IPS-20b (cell line): ENCODE results near the gene SOS1.

Experiments used
- H3K27ac ChIP-seq: one replicate; pipeline ENCODE4 v1.5.1; 2013; ENCODE audit warnings: low read length
- H3K27me3 ChIP-seq: 2 replicates; pipeline ENCODE4 v1.6.1; 2013; ENCODE audit warnings: mild to moderate bottlenecking, low read length, inconsistent platforms; ENCODE audit not compliant: insufficient read depth
- H3K36me3 ChIP-seq: 2 replicates; pipeline ENCODE4 v1.6.1; 2013; ENCODE audit warnings: low read depth, mild to moderate bottlenecking, inconsistent platforms, low read length, moderate library complexity; ENCODE audit not compliant: insufficient read depth
- H3K4me1 ChIP-seq: 2 replicates; pipeline ENCODE4 v1.6.1; 2013; ENCODE audit warnings: mild to moderate bottlenecking, control low read depth, inconsistent platforms, low read length, moderate library complexity; ENCODE audit not compliant: insufficient read depth
- H3K4me3 ChIP-seq: 2 replicates; pipeline ENCODE4 v1.5.1; 2013; ENCODE audit warnings: mild to moderate bottlenecking, low read length, inconsistent platforms
- H3K9ac ChIP-seq: 2 replicates; pipeline ENCODE4 v1.6.1; 2013; ENCODE audit warnings: low read depth, mild to moderate bottlenecking, inconsistent platforms, low read length, moderate library complexity
- H3K9me3 ChIP-seq: 2 replicates; pipeline ENCODE4 v1.6.1; 2013; ENCODE audit warnings: mild to moderate bottlenecking, low read depth, low read length, inconsistent platforms; ENCODE audit not compliant: insufficient read depth

Gene SOS1

GRCh38 chr2:39093218-39093898, 27.5 kb downstream of the SOS1 start:
- no peaks in the 10 kb centered on the region for H3K9me3 ChIP-seq
- H3K27me3 ChIP-seq, result no peaks in the 10 kb centered on the region
- H3K4me3 ChIP-seq, result no peak overlapping the region
- H3K27ac ChIP-seq, result no peak overlapping the region
- H3K9ac ChIP-seq, result no peak overlapping the region
- peaks cover 7% of the 10 kb centered on the region; the same call in 1 of the 2 replicates for H3K4me1 ChIP-seq
- no peaks in the 10 kb centered on the region for H3K36me3 ChIP-seq

DNA sequence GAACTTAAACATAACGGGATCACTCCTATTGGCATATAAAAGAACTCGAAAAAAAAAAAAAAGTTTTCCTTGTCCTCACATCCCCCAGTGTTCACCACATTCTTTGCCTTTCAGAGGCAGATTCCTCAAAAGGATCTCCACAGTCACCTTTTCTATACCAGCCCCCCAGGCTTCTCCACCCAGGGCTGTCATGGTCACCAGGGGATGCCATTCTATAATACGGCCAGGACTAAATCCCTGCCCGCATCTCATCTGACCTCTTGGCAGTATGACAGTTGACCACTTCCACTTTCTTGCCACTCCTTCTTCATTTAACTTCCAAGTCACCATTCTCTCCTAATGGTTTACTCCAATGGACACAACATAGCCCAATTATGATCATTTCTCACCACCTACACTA, 29.3 kb downstream of the SOS1 start:
- Histone ChIP-seq H3K9ac (no peak overlapping the region), H3K4me1 (peaks cover 7% of the 10 kb centered on the region; the same call in 1 of the 2 replicates), H3K27ac (no peak overlapping the region), H3K4me3 (no peak overlapping the region), H3K36me3 (no peaks in the 10 kb centered on the region), H3K9me3 (no peaks in the 10 kb centered on the region), H3K27me3 (no peaks in the 10 kb centered on the region)

DNA sequence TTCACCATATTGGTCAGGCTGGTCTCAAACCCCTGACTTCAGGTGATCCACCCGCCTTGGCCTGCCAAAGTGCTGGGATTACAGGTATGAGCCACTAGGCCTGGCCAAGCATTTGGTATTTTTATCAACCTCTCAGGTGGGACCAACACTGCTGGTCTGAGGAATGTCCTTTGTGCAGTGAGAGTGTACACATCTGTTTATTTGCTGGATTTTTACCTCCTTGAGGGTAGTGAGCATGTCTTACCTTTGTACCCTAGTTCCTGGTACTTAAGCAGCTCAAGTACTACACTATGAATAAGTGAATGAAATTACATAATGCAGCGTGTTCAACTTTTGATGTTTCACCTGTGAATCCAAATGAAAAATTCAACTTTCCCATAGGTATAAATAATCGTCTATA, 29.8 kb downstream of the SOS1 start:
- no peaks in the 10 kb centered on the region for H3K36me3 ChIP-seq
- H3K27me3 ChIP-seq, result no peaks in the 10 kb centered on the region
- H3K4me1 ChIP-seq, result peaks cover 7% of the 10 kb centered on the region; the same call in 1 of the 2 replicates
- H3K9ac ChIP-seq, result no peak overlapping the region
- no peak overlapping the region for H3K4me3 ChIP-seq
- no peak overlapping the region for H3K27ac ChIP-seq
- no peaks in the 10 kb centered on the region for H3K9me3 ChIP-seq

GRCh38 chr2:39080152-39080551, 40.7 kb downstream of the SOS1 start:
- no peak overlapping the region for H3K9ac ChIP-seq
- H3K9me3 ChIP-seq, result no peaks in the 10 kb centered on the region; the same call in 1 of the 2 replicates
- no peak overlapping the region for H3K27ac ChIP-seq
- no peaks in the 10 kb centered on the region for H3K27me3 ChIP-seq
- no peaks in the 10 kb centered on the region for H3K36me3 ChIP-seq
- H3K4me1 ChIP-seq, result no peaks in the 10 kb centered on the region
- H3K4me3 ChIP-seq, result no peak overlapping the region

GRCh38 chr2:39069890-39070465, 50.9 kb downstream of the SOS1 start:
- Histone ChIP-seq H3K27ac (no peak overlapping the region), H3K36me3 (peaks cover 24% of the 10 kb centered on the region), H3K9me3 (no peaks in the 10 kb centered on the region), H3K4me1 (peaks cover 17% of the 10 kb centered on the region), H3K4me3 (no peak overlapping the region), H3K9ac (no peak overlapping the region), H3K27me3 (no peaks in the 10 kb centered on the region)

- Histone ChIP-seq H3K27ac (no peak overlapping the region), H3K4me1 (peaks cover 17% of the 10 kb centered on the region), H3K4me3 (no peak overlapping the region), H3K27me3 (no peaks in the 10 kb centered on the region), H3K36me3 (peaks cover 24% of the 10 kb centered on the region), H3K9ac (no peak overlapping the region), H3K9me3 (no peaks in the 10 kb centered on the region)
Measured at GRCh38 chr2:39069136-39069515, 51.7 kb downstream of the SOS1 start.

DNA sequence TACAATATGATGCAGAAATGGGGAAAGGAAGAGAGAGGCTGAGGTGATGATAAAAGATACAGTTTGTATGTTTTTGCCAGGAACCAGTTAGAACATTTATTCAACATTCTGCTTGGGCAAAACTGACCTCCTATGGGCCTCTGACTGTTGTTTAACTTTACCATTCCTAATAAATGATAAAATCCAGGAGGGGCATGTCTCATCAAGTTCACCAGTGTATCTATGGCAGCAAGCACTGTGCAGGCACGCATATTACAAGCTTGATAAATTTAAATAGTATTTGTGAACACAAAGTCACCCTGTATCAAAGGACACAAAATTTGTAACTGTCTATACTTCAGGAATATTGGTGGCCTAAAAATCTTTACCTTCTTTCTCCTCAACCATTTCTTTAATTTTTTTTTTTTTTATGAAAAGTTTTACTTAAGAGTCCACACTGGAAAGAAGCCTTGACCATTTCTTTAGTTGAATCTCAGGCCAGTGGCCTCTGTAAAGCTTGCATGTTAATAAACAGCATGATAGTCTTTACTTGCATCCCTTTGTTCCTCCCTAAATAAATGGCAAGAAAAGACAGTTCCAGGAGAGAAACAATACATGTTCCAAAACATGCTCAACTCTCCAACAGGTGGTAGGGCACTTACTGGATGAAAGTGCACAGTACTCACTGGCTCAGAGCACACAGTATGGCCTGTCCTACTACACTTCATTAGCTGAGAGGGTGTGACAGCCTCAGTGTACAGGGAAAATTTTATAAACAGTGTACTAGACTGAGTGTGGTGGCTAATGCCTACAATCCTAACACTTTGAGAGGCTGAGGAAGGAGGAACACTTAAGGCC, 52.3 kb downstream of the SOS1 start:
- Histone ChIP-seq H3K4me1 (peaks cover 17% of the 10 kb centered on the region), H3K9me3 (no peaks in the 10 kb centered on the region), H3K27ac (no peak overlapping the region), H3K4me3 (no peak overlapping the region), H3K27me3 (no peaks in the 10 kb centered on the region), H3K36me3 (peaks cover 24% of the 10 kb centered on the region), H3K9ac (no peak overlapping the region)

- Histone ChIP-seq H3K4me1 (peaks cover 2% of the 10 kb centered on the region; the same call in 1 of the 2 replicates), H3K27me3 (no peaks in the 10 kb centered on the region), H3K9me3 (no peaks in the 10 kb centered on the region), H3K4me3 (no peak overlapping the region), H3K27ac (no peak overlapping the region), H3K36me3 (peaks cover 24% of the 10 kb centered on the region), H3K9ac (no peak overlapping the region)
Measured at GRCh38 chr2:39065616-39066015, 55.2 kb downstream of the SOS1 start.

DNA sequence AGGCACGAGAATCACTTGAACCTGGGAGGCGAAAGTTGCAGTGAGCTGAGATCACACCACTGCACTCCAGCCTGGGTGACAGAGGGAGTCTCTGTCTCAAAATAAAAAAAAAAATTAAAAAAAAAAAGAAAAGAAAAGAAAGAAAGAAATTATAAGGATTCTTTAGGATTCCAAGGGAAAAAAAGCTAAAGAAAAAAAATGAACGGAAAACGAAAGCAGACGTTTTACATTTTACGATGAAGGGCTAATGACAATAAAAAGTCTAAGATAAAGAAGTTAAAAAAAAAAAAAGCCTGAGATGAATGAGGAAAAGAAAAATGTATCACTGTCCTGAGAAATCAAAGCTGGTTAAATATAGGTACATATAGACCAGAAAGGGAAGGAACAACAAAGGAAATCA, 58.5 kb downstream of the SOS1 start:
- H3K4me3 ChIP-seq, result no peak overlapping the region
- no peak overlapping the region for H3K9ac ChIP-seq
- H3K36me3 ChIP-seq, result peaks cover 23% of the 10 kb centered on the region
- H3K4me1 ChIP-seq, result peaks cover 9% of the 10 kb centered on the region
- no peaks in the 10 kb centered on the region for H3K9me3 ChIP-seq
- no peak overlapping the region for H3K27ac ChIP-seq
- no peaks in the 10 kb centered on the region for H3K27me3 ChIP-seq

DNA sequence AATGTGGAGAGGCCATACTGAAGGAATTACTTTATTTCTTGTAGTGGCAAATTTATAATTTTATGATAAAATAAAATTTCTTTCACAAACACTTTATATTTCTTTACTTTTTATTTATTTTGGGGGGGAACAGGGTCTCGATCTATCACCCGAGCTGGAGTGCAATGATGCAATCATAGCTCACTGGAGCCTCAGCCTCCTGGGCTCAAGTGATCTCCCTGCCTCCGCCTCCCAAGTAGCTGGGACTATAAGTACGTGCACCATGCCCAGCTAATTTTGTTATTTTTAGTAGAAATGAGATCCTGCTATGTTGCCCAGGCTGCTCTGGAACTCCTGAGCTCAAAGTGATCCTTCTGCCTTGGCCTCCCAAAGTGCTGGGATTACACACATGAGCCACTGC, 59.6 kb downstream of the SOS1 start:
- Histone ChIP-seq H3K9ac (no peak overlapping the region), H3K4me1 (peaks cover 9% of the 10 kb centered on the region), H3K27me3 (no peaks in the 10 kb centered on the region), H3K9me3 (no peaks in the 10 kb centered on the region), H3K4me3 (no peak overlapping the region), H3K36me3 (peaks cover 16% of the 10 kb centered on the region), H3K27ac (no peak overlapping the region)

- H3K4me3 ChIP-seq, result no peak overlapping the region
- H3K27me3 ChIP-seq, result no peaks in the 10 kb centered on the region
- no peak overlapping the region for H3K27ac ChIP-seq
- H3K4me1 ChIP-seq, result peaks cover 9% of the 10 kb centered on the region
- no peaks in the 10 kb centered on the region for H3K9me3 ChIP-seq
- no peak overlapping the region for H3K9ac ChIP-seq
- peaks cover 16% of the 10 kb centered on the region for H3K36me3 ChIP-seq
Measured at GRCh38 chr2:39059366-39059952, 61.4 kb downstream of the SOS1 start.
